Natural killer cell (primary cell): ENCODE measurements around the gene UBAC1. TPM values are rescaled to one million over a fixed set of nuclear protein-coding genes. Genes with fewer than 3 reads are reported as not detected.

ENCODE experiments used
- ATAC-seq, 3 donors: fragments of 150-1000 bp in 2 of 3; fragments of 200-7000 bp in 1 of 3; cut with Tn5 transposase; 1 replicate in 1 of 3; 2 replicates in 2 of 3; pipeline ENCODE4 v1.10.0; 2021; ENCODE audit warnings: mild to moderate bottlenecking in 2 of 3, moderate library complexity in 2 of 3
- DNase-seq, 2 donors: peaks; one replicate each; pipeline versions ENCODE4 v3.0.0 to v3.0.0-alpha.2; 2013 to 2021; ENCODE audit warnings: mixed read lengths in 1 of 2
- H3K27ac ChIP-seq: one replicate; pipeline ENCODE4 v1.5.1; 2013; ENCODE audit warnings: mild to moderate bottlenecking, low read length
- H3K27me3 ChIP-seq: one replicate; pipeline ENCODE4 v1.6.1; 2013; ENCODE audit warnings: low read length; ENCODE audit not compliant: control insufficient read depth, insufficient read depth
- H3K36me3 ChIP-seq: one replicate; pipeline ENCODE4 v1.6.1; 2013; ENCODE audit warnings: low read length; ENCODE audit not compliant: control insufficient read depth, insufficient read depth
- H3K4me1 ChIP-seq: one replicate; pipeline ENCODE4 v1.6.1; 2013; ENCODE audit warnings: low read length; ENCODE audit not compliant: control insufficient read depth, insufficient read depth
- H3K4me3 ChIP-seq: one replicate; pipeline ENCODE4 v1.5.1; 2013; ENCODE audit warnings: low read length
- H3K9me3 ChIP-seq: one replicate; pipeline ENCODE4 v1.6.1; 2013; ENCODE audit warnings: low read length; ENCODE audit not compliant: control insufficient read depth, insufficient read depth
- H3K27ac Mint-ChIP-seq, 2 donors: one replicate each; pipeline ENCODE4 v1.8.0; 2022; ENCODE audit warnings: mild to moderate bottlenecking in 2 of 2, mixed read lengths in 2 of 2, moderate library complexity in 1 of 2
- H3K27me3 Mint-ChIP-seq, 2 donors: one replicate each; pipeline ENCODE4 v1.8.0; 2022; ENCODE audit warnings: low read depth in 2 of 2, mixed read lengths in 2 of 2
- H3K36me3 Mint-ChIP-seq: one replicate; pipeline ENCODE4 v1.8.0; 2022; ENCODE audit warnings: mixed read lengths
- H3K4me1 Mint-ChIP-seq, 2 donors: one replicate each; pipeline ENCODE4 v1.8.0; 2022; ENCODE audit warnings: mixed read lengths in 2 of 2
- H3K4me3 Mint-ChIP-seq: one replicate; pipeline ENCODE4 v1.8.0; 2022; ENCODE audit warnings: mild to moderate bottlenecking, moderate library complexity, mixed read lengths
- H3K9me3 Mint-ChIP-seq, 2 donors: one replicate each; pipeline ENCODE4 v1.8.0; 2022; ENCODE audit warnings: mixed read lengths in 2 of 2
- WGBS: methylation state at CpG from one replicate; pipeline ENCODE4 v1.1.7; 2013; ENCODE audit warnings: missing lambda C conversion rate; ENCODE audit not compliant: insufficient coverage; 5-methylcytosine and 5-hydroxymethylcytosine counted together
- intact Hi-C: fragments of 100-400 bp; cut with micrococcal nuclease; formaldehyde crosslinking; loops from one replicate; pipeline ENCODE4 v1.14.2; 2022
- total RNA-seq, 4 donors: library from RNA; stranded (reverse); fragments of 120-200 nt in 1 of 4; gene quantifications; one replicate each; pipeline versions ENCODE4 v1.2.3 to v1.2.4, GENCODE V29; 2013 to 2022
- TF ChIP-seq, protein P1 (sequence below): fragments of 200-600 bp; IDR thresholded peaks from one replicate; pipeline ENCODE4 v1.8.0; 2022; ENCODE audit warnings: antibody characterized with exemption

Gene UBAC1
- total RNA-seq, 3 donors from 2014 or later (not counting 1 experiment from before 2014, with no cell fraction given), result 22.7 to 31.8 (median 27.6) TPM

DNA sequence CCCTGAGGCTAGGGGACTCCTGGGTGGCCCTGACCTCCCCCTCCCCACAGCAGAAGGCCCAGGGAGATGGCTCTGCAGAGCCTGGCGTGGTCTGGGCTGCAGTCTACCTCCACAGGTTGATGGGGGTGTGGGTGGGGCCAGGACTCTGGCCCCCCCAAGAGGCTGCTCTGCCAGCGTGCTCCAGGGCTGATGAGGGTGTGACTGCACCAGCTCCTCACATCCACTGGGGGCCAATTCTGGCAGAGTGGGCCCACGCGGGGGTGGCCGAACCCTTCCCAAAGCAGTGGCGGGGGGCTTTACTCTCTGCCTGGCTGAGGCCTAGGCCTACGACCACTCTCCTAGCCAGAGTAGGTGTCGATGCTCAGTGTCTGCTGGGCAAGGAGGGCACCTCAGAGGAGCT lies 28.0 kb upstream of the UBAC1 start:
- Histone ChIP-seq H3K4me1 (peaks cover 42% of the 10 kb centered on the region), H3K36me3 (no peaks in the 10 kb centered on the region), H3K27me3 (no peaks in the 10 kb centered on the region), H3K27ac (no peak overlapping the region), H3K4me3 (no peak overlapping the region), H3K9me3 (no peaks in the 10 kb centered on the region)
- ATAC-seq, result no peak
- Mint-ChIP-seq H3K4me1 (peaks cover 0 to 25% of the 10 kb centered on the region in 2 donors), H3K27ac (no peak overlapping the region), H3K27me3 (no peaks in the 10 kb centered on the region), H3K4me3 (no peak overlapping the region), H3K36me3 (no peaks in the 10 kb centered on the region), H3K9me3 (no peaks in the 10 kb centered on the region)
- no peak for DNase-seq
- TF ChIP-seq, protein P1, sequence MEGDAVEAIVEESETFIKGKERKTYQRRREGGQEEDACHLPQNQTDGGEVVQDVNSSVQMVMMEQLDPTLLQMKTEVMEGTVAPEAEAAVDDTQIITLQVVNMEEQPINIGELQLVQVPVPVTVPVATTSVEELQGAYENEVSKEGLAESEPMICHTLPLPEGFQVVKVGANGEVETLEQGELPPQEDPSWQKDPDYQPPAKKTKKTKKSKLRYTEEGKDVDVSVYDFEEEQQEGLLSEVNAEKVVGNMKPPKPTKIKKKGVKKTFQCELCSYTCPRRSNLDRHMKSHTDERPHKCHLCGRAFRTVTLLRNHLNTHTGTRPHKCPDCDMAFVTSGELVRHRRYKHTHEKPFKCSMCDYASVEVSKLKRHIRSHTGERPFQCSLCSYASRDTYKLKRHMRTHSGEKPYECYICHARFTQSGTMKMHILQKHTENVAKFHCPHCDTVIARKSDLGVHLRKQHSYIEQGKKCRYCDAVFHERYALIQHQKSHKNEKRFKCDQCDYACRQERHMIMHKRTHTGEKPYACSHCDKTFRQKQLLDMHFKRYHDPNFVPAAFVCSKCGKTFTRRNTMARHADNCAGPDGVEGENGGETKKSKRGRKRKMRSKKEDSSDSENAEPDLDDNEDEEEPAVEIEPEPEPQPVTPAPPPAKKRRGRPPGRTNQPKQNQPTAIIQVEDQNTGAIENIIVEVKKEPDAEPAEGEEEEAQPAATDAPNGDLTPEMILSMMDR, result no peak
- intact Hi-C loops, result no loop called here
- WGBS, result 89% methylated on average over 8 of the region's 8 CpGs

DNA sequence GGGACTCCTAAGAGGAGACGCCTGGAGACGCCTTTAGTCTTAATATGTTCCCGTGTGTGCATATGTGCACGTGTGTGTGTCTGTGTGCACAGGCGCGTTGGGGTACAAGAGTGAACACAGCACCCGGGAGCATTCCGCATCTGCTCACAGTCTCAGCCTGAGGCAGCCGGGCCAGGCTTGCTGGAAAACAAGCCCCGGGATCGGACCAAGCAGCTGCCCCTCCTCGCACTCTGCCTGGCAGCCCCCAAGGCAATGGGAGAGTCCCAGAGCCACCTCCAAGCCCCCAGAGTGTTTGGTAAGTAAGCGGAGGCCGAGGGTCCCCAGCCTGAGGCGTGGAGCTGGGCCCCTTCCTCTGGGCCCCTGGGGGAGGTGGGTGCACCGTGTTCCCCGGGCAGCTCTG lies 27.3 kb upstream of the UBAC1 start:
- H3K27ac ChIP-seq, result no peak overlapping the region
- TF ChIP-seq, protein P1, result no peak
- DNase-seq (no peak), ATAC-seq (no peak)
- Mint-ChIP-seq H3K27me3 (no peaks in the 10 kb centered on the region), H3K36me3 (no peaks in the 10 kb centered on the region), H3K27ac (no peak overlapping the region), H3K4me1 (peaks cover 0 to 25% of the 10 kb centered on the region in 2 donors), H3K9me3 (no peaks in the 10 kb centered on the region), H3K4me3 (no peak overlapping the region)
- WGBS, result 93% methylated on average over 17 of the region's 17 CpGs
- no peaks in the 10 kb centered on the region for H3K9me3 ChIP-seq
- no peaks in the 10 kb centered on the region for H3K27me3 ChIP-seq
- H3K4me3 ChIP-seq, result no peak overlapping the region
- peaks cover 40% of the 10 kb centered on the region for H3K4me1 ChIP-seq
- intact Hi-C loops, result no loop called here
- H3K36me3 ChIP-seq, result no peaks in the 10 kb centered on the region

DNA sequence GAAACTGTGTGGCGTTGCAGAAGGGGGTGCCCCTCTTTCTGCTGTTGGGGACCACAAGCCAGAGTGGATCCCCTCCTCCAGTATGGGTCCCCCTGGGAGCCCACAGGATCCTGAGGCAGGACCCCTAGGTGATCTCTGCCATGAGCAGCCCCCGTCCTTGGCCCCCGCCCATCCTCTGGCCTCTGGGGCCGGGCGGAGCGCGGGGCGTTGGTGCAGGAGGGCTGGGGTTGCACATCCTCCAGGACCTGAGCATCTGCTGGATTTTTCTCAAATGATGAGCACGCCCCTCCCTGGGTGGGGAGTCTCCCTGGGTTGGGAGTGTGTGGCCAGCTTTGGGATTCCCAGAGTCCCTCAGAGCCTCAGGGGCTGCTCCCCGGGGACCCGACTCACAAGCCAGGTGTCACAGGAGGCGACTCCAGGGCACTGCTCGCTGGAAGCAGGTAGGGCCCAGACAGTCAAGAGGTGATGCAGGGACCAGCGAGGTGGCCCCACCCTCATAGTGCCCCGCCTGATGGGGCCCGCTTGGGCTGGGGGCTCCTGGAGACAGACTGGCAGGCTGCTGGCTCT lies 26.7 kb upstream of the UBAC1 start:
- Mint-ChIP-seq H3K4me3 (no peak overlapping the region), H3K27ac (no peak overlapping the region), H3K36me3 (no peaks in the 10 kb centered on the region), H3K27me3 (no peaks in the 10 kb centered on the region), H3K4me1 (peaks cover 0 to 25% of the 10 kb centered on the region in 2 donors), H3K9me3 (no peaks in the 10 kb centered on the region)
- H3K36me3 ChIP-seq, result no peaks in the 10 kb centered on the region
- ATAC-seq, result no peak
- no peak for DNase-seq
- TF ChIP-seq, protein P1, result no peak
- no peak overlapping the region for H3K27ac ChIP-seq
- H3K4me1 ChIP-seq, result peaks cover 35% of the 10 kb centered on the region
- H3K4me3 ChIP-seq, result no peak overlapping the region
- WGBS, result 95% methylated on average over 16 of the region's 16 CpGs
- intact Hi-C loops, result no loop called here
- no peaks in the 10 kb centered on the region for H3K9me3 ChIP-seq
- no peaks in the 10 kb centered on the region for H3K27me3 ChIP-seq

DNA sequence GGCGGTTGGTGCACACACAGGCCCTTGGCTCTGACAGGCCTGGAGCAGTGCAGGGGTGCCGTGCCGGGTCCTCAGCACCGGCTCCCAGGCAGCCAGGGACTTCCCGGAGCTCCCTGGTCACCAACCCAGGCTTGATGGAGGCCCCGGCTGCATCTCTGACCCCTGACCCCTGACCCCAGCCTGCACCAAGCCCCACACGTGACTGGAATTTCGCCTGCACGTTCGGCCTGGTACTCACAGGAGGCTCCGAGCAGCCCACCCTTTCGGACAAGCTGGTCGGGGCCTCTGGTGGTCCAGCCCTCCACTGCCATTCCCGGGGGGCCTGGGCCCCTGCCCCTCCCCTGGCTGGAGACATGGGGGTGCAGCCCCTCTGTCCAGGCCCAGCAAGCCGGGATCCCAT lies 25.4 kb upstream of the UBAC1 start:
- Mint-ChIP-seq H3K27ac (no peak overlapping the region), H3K4me1 (peaks cover 0 to 14% of the 10 kb centered on the region in 2 donors), H3K9me3 (no peaks in the 10 kb centered on the region), H3K4me3 (no peak overlapping the region), H3K36me3 (no peaks in the 10 kb centered on the region), H3K27me3 (no peaks in the 10 kb centered on the region)
- H3K36me3 ChIP-seq, result no peaks in the 10 kb centered on the region
- TF ChIP-seq, protein P1, result no peak
- no peak for ATAC-seq
- no peak for DNase-seq
- WGBS, result 93% methylated on average over 14 of the region's 15 CpGs
- H3K27me3 ChIP-seq, result no peaks in the 10 kb centered on the region
- intact Hi-C loops, result no loop called here
- no peaks in the 10 kb centered on the region for H3K9me3 ChIP-seq
- no peak overlapping the region for H3K4me3 ChIP-seq
- no peak overlapping the region for H3K27ac ChIP-seq
- peaks cover 21% of the 10 kb centered on the region for H3K4me1 ChIP-seq
